Panc1 (cell line): ENCODE measurements around the gene DPEP1. TPM values are rescaled to one million over a fixed set of nuclear protein-coding genes. Genes with fewer than 3 reads are reported as not detected.

Source experiments
- ATAC-seq: fragments of 200-7000 bp; cut with Tn5 transposase; 2 replicates; pipeline ENCODE4 v1.9.1; 2020; ENCODE audit warnings: mild to moderate bottlenecking, moderate library complexity
- BruUV-seq: library from RNA; stranded (reverse); fragments of 400-500 nt; replicated peaks from 2 replicates; lab custom pipeline; 2021; lab: Mats Ljungman, UMichigan
- CTCF ChIA-PET: fragments of 300-600 bp; sonication (Branson Sonifier 250); formaldehyde crosslinking; loops from one replicate; lab custom pipeline; 2022; ENCODE audit warnings: antibody characterized with exemption; lab: Charles Lee
- POLR2A ChIA-PET: fragments of 300-600 bp; sonication (Branson Sonifier 250); formaldehyde crosslinking; loops from one replicate; lab custom pipeline; 2022; ENCODE audit warnings: antibody characterized with exemption; lab: Charles Lee
- DNase-seq: peaks from one replicate; pipeline ENCODE4 v3.0.0-alpha.2; 2010; ENCODE audit warnings: low read depth, low spot score
- H3K27ac ChIP-seq: 2 replicates; pipeline ENCODE4 v1.5.1; 2011; ENCODE audit warnings: mild to moderate bottlenecking, low read length, inconsistent platforms
- H3K27me3 ChIP-seq: fragments of 200-500 bp; sonication (Bioruptor generic); 2 replicates; pipeline ENCODE4 v1.6.0; 2014; ENCODE audit warnings: low read length, inconsistent platforms; ENCODE audit not compliant: control insufficient read depth, insufficient read depth
- H3K36me3 ChIP-seq: fragments of 200-500 bp; sonication (Bioruptor generic); 2 replicates; pipeline ENCODE4 v1.5.1; 2014; ENCODE audit warnings: inconsistent platforms, mild to moderate bottlenecking, low read length, moderate library complexity; ENCODE audit not compliant: control insufficient read depth, insufficient read depth
- H3K4me1 ChIP-seq: 2 replicates; pipeline ENCODE4 v1.5.1; 2011; ENCODE audit warnings: inconsistent platforms, mild to moderate bottlenecking, low read length, moderate library complexity; ENCODE audit not compliant: control insufficient read depth, insufficient read depth
- H3K4me3 ChIP-seq, 2 experiments: 2 replicates each; pipeline ENCODE4 v1.5.1; 2011 to 2012; ENCODE audit warnings: low read depth in 2 of 2, low read length in 2 of 2, mild to moderate bottlenecking in 2 of 2, inconsistent platforms in 1 of 2, moderate library complexity in 1 of 2
- H3K9me3 ChIP-seq: fragments of 200-500 bp; sonication (Bioruptor generic); 2 replicates; pipeline ENCODE4 v1.5.1; 2014; ENCODE audit warnings: low read depth, mild to moderate bottlenecking, inconsistent platforms, low read length, moderate library complexity; ENCODE audit not compliant: control insufficient read depth, insufficient read depth
- POLR2AphosphoS5 ChIP-seq: IDR thresholded peaks from 2 replicates; pipeline ENCODE4 v1.6.1; 2012; ENCODE audit warnings: mild to moderate bottlenecking, low read depth, low read length, moderate library complexity
- SIN3A ChIP-seq: IDR thresholded peaks from 2 replicates; pipeline ENCODE4 v1.6.1; 2012; ENCODE audit warnings: low read depth, mild to moderate bottlenecking, low read length, moderate library complexity, borderline replicate concordance; ENCODE audit not compliant: insufficient read depth
- TCF7L2 ChIP-seq: IDR thresholded peaks from 2 replicates; pipeline ENCODE4 v1.6.1; 2011; ENCODE audit warnings: mild to moderate bottlenecking, low read depth, low read length, inconsistent platforms
- in situ Hi-C: cut with HindIII; loops from 2 replicates; pipeline ENCODE4 v1.10.0; 2016; ENCODE audit warnings: low sequenced_read_pairs, low pct_unique_long_range_greater_than_20kb
- intact Hi-C: fragments of 100-400 bp; cut with micrococcal nuclease; formaldehyde crosslinking; loops from one replicate; pipeline ENCODE4 v1.10.0; 2022; ENCODE audit not compliant: unreplicated experiment
- total RNA-seq: library from RNA; stranded (reverse); gene quantifications from one replicate; pipeline ENCODE4 v1.2.1, GENCODE V29; 2021; ENCODE audit not compliant: unreplicated experiment
- TF ChIP-seq, protein P1 (sequence below): fragments of 450-650 bp; IDR thresholded peaks from 2 replicates; pipeline ENCODE4 v1.5.1; 2017; ENCODE audit warnings: mild to moderate bottlenecking
- TF ChIP-seq, protein P2 (sequence below), 2 experiments: IDR thresholded peaks; 2 replicates each; pipeline ENCODE4 v1.6.1; 2011 to 2012; ENCODE audit warnings: low read depth in 2 of 2, control low read depth in 1 of 2, low read length in 1 of 2, mild to moderate bottlenecking in 1 of 2, moderate library complexity in 1 of 2; ENCODE audit not compliant: insufficient read depth in 1 of 2

DPEP1 gene
- total RNA-seq, 1 experiment from 2014 or later: 0.18 TPM

DNA sequence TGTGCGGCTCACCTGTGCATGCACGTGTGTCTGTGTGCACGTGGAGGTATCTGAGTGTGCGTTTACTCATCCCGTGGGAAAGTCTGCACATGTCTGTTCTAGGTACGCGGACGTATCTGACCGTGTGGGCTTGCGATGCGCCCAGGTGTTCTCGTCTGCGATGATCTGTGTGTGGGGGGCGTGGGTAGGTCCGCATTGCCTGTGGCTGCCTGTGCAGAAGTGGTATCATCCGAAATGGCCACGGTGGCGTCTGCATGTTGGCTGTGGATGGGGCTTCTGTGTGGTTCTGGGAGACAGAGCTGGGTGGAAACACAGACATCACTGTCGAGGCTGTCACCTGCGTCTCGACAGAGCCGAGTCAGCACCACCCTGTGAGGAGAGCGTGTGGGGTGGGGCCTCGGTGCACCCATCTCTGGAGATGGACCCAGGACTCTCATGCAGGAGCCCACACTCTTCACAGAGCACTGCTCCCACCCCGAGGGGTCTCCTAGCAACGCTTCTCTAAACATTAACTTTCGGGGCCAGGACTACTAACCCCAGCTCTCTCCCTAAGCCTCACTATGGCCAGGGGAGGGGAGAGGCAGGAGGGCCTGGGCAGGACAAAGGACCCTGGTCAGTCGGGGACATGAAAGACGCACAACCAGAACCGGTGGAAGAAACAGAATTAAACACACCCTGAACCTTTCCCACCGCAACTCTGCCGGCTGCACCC, 8.4 kb downstream of the DPEP1 start:
- ATAC-seq (no peak), DNase-seq (no peak)
- H3K9me3 ChIP-seq: no peaks in the 10 kb centered on the region
- in situ Hi-C loops (no loop called here), intact Hi-C loops (no loop called here)
- no TSS peak for BruUV-seq
- no peak overlapping the region for H3K27ac ChIP-seq
- CTCF ChIA-PET: no interaction called here
- H3K4me1 ChIP-seq: peaks cover 6% of the 10 kb centered on the region; the same call in 1 of the 2 replicates
- no peaks in the 10 kb centered on the region for H3K36me3 ChIP-seq
- no peaks in the 10 kb centered on the region for H3K27me3 ChIP-seq
- POLR2A ChIA-PET: no interaction called here
- no peak overlapping the region for H3K4me3 ChIP-seq
- TF ChIP-seq SIN3A (no peak), TCF7L2 (no peak), POLR2AphosphoS5 (no peak)
- TF ChIP-seq, protein P1, sequence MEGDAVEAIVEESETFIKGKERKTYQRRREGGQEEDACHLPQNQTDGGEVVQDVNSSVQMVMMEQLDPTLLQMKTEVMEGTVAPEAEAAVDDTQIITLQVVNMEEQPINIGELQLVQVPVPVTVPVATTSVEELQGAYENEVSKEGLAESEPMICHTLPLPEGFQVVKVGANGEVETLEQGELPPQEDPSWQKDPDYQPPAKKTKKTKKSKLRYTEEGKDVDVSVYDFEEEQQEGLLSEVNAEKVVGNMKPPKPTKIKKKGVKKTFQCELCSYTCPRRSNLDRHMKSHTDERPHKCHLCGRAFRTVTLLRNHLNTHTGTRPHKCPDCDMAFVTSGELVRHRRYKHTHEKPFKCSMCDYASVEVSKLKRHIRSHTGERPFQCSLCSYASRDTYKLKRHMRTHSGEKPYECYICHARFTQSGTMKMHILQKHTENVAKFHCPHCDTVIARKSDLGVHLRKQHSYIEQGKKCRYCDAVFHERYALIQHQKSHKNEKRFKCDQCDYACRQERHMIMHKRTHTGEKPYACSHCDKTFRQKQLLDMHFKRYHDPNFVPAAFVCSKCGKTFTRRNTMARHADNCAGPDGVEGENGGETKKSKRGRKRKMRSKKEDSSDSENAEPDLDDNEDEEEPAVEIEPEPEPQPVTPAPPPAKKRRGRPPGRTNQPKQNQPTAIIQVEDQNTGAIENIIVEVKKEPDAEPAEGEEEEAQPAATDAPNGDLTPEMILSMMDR: no peak
- TF ChIP-seq, protein P2, sequence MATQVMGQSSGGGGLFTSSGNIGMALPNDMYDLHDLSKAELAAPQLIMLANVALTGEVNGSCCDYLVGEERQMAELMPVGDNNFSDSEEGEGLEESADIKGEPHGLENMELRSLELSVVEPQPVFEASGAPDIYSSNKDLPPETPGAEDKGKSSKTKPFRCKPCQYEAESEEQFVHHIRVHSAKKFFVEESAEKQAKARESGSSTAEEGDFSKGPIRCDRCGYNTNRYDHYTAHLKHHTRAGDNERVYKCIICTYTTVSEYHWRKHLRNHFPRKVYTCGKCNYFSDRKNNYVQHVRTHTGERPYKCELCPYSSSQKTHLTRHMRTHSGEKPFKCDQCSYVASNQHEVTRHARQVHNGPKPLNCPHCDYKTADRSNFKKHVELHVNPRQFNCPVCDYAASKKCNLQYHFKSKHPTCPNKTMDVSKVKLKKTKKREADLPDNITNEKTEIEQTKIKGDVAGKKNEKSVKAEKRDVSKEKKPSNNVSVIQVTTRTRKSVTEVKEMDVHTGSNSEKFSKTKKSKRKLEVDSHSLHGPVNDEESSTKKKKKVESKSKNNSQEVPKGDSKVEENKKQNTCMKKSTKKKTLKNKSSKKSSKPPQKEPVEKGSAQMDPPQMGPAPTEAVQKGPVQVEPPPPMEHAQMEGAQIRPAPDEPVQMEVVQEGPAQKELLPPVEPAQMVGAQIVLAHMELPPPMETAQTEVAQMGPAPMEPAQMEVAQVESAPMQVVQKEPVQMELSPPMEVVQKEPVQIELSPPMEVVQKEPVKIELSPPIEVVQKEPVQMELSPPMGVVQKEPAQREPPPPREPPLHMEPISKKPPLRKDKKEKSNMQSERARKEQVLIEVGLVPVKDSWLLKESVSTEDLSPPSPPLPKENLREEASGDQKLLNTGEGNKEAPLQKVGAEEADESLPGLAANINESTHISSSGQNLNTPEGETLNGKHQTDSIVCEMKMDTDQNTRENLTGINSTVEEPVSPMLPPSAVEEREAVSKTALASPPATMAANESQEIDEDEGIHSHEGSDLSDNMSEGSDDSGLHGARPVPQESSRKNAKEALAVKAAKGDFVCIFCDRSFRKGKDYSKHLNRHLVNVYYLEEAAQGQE (IDR thresholded peaks at IDR 0.05; ENCODE audit: insufficient read depth in 1 of 2, low read depth in 2 of 2, low read length in 1 of 2): no peak

DNA sequence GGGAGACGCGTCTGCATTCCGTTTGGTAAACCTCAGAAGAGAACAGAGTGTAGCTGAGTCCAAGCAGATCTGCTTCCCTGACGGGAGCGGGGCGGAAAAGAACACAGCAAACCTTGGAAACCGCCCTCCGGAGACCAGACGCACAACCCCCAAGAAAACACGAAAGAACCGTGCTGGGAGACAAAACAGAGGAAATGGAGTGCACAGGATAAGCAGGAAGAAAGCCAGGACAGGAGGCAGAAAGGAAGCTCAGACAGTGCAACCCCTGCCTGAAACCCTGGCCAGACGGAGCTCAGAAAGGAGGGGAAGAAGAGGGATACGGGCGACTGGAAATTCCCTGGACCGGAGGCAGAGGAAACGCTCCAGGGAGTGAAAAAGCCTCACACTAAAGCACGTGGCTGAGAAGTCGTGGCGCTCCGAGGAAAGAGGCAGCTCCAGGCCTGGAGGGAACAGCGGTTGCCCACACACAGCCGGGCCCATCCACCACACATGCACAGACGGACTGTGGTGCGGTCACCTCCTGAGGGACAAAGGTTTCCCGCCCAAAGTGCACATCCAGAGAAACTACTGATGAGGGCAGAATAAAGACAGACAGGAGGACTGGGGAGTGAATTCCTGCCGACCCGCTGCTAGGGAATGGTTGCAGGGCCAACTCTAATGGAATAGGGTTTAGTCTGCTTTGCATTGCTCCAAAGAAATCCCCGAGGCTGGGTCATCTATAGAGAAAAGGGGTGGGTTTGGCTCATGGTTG, 10.2 kb downstream of the DPEP1 start:
- BruUV-seq: no TSS peak
- in situ Hi-C loops: no loop called here
- ChIA-PET CTCF (interaction anchor here (1.2 kb wide), 1 partner anchor 9 kb away, joined by 3 read pairs; no protein-coding TSS in a partner anchor), POLR2A (no interaction called here)
- Histone ChIP-seq H3K4me1 (peaks cover 2% of the 10 kb centered on the region; the same call in 1 of the 2 replicates), H3K36me3 (no peaks in the 10 kb centered on the region), H3K27ac (no peak overlapping the region), H3K9me3 (no peaks in the 10 kb centered on the region), H3K4me3 (no peak overlapping the region), H3K27me3 (no peaks in the 10 kb centered on the region)
- intact Hi-C loops: no loop called here
- peak; percentile 61 for ATAC-seq
- TF ChIP-seq, protein P1: no peak
- TF ChIP-seq TCF7L2: no peak
- TF ChIP-seq POLR2AphosphoS5: no peak
- no peak for TF ChIP-seq SIN3A
- TF ChIP-seq, protein P2 (IDR thresholded peaks at IDR 0.05; ENCODE audit: insufficient read depth in 1 of 2, low read depth in 2 of 2, low read length in 1 of 2): no peak
- DNase-seq: no peak
